Measurements from ENCODE around the gene NCAPD3. TPM values are rescaled to one million over a fixed set of nuclear protein-coding genes. Genes with fewer than 3 reads are reported as not detected.
A peak's percentile ranks its signal among the peaks of the same experiment; 100 is the strongest.
"Not testable (repeated sequence)": the region's sequence is repeated elsewhere in the genome, so short reads cannot be mapped to it uniquely, and the experiment has no call there.

The NCAPD3 gene
- total RNA-seq, 2 experiments from 2014 or later = 98.4 to 102 TPM

- Mint-ChIP-seq H3K36me3 (ENCODE audit: low read depth) (peaks cover 70% of the 10 kb centered on the region), H3K27me3 (no peaks in the 10 kb centered on the region), H3K9me3 (no peaks in the 10 kb centered on the region), H3K4me3 (no peak overlapping the region), H3K4me1 (ENCODE audit: low read depth) (no peaks in the 10 kb centered on the region), H3K27ac (no peak overlapping the region)
- ChIA-PET CTCF (interaction anchor here (0.7 to 3.3 kb wide), 6 partner anchors 11 to 155 kb away, joined by 3 to 14 read pairs (median 3); partner anchors contain the start of gene GLB1L3), POLR2A (no interaction called here)
- TF ChIP-seq CTCF (IDR thresholded peaks at IDR 0.05) = no peak
- ATAC-seq = no peak
- no peak for DNase-seq
- intact Hi-C loops (cut with micrococcal nuclease) = no loop called here
Observed at GRCh38 chr11:134205729-134206128, 18.0 kb downstream of the NCAPD3 start.

- intact Hi-C loops (cut with micrococcal nuclease) = no loop called here
- ChIA-PET CTCF (interaction anchor here (2.3 kb wide), 1 partner anchor 41 kb away, joined by 8 read pairs; no protein-coding TSS in a partner anchor), POLR2A (interaction anchor here (0.7 to 0.8 kb wide), 2 partner anchors 14 to 234 kb away, joined by 4 to 5 read pairs; no protein-coding TSS in a partner anchor)
- no peak overlapping the region for H3K27ac Mint-ChIP-seq
- DNase-seq (no peak), ATAC-seq (no peak)
- no peaks in the 10 kb centered on the region for H3K27me3 Mint-ChIP-seq
- no peak for TF ChIP-seq CTCF (IDR thresholded peaks at IDR 0.05)
- H3K36me3 Mint-ChIP-seq (ENCODE audit: low read depth) = peaks cover 67% of the 10 kb centered on the region
- H3K4me1 Mint-ChIP-seq (ENCODE audit: low read depth) = no peaks in the 10 kb centered on the region
- H3K4me3 Mint-ChIP-seq = no peak overlapping the region
- no peaks in the 10 kb centered on the region for H3K9me3 Mint-ChIP-seq
Observed at GRCh38 chr11:134202661-134203060, 21.1 kb downstream of the NCAPD3 start.

GRCh38 chr11:134200688-134201087, 23.1 kb downstream of the NCAPD3 start:
- Mint-ChIP-seq H3K9me3 (no peaks in the 10 kb centered on the region), H3K27me3 (no peaks in the 10 kb centered on the region), H3K4me3 (no peak overlapping the region), H3K27ac (no peak overlapping the region), H3K4me1 (ENCODE audit: low read depth) (peaks cover 2% of the 10 kb centered on the region), H3K36me3 (ENCODE audit: low read depth) (peaks cover 60% of the 10 kb centered on the region)
- no peak for TF ChIP-seq CTCF (IDR thresholded peaks at IDR 0.05)
- ChIA-PET CTCF (interaction anchor here (1.1 kb wide), 1 partner anchor 8 kb away, joined by 4 read pairs; no protein-coding TSS in a partner anchor), POLR2A (no interaction called here)
- intact Hi-C loops (cut with micrococcal nuclease) = no loop called here
- ATAC-seq = no peak
- DNase-seq = no peak

- H3K9me3 Mint-ChIP-seq = no peaks in the 10 kb centered on the region
- peaks cover 2% of the 10 kb centered on the region for H3K4me1 Mint-ChIP-seq (ENCODE audit: low read depth)
- intact Hi-C loops (cut with micrococcal nuclease) = no loop called here
- ChIA-PET CTCF (interaction anchor here (1.1 to 1.2 kb wide), 2 partner anchors 9 kb away, joined by 4 read pairs; no protein-coding TSS in a partner anchor), POLR2A (interaction anchor here (0.6 to 1.3 kb wide), 2 partner anchors 23 to 43 kb away, joined by 3 read pairs; no protein-coding TSS in a partner anchor)
- peaks cover 55% of the 10 kb centered on the region for H3K36me3 Mint-ChIP-seq (ENCODE audit: low read depth)
- no peak overlapping the region for H3K27ac Mint-ChIP-seq
- DNase-seq = no peak
- H3K27me3 Mint-ChIP-seq = no peaks in the 10 kb centered on the region
- no peak for ATAC-seq
- H3K4me3 Mint-ChIP-seq = no peak overlapping the region
- TF ChIP-seq CTCF (IDR thresholded peaks at IDR 0.05) = no peak
Observed at GRCh38 chr11:134199531-134199930, 24.2 kb downstream of the NCAPD3 start.

GRCh38 chr11:134196756-134197155, 27.0 kb downstream of the NCAPD3 start:
- intact Hi-C loops (cut with micrococcal nuclease) = no loop called here
- DNase-seq (no peak), ATAC-seq (no peak)
- Mint-ChIP-seq H3K27ac (peak overlapping the region; percentile 34), H3K9me3 (no peaks in the 10 kb centered on the region), H3K4me3 (no peak overlapping the region), H3K36me3 (ENCODE audit: low read depth) (peaks cover 55% of the 10 kb centered on the region), H3K4me1 (ENCODE audit: low read depth) (peaks cover 2% of the 10 kb centered on the region), H3K27me3 (no peaks in the 10 kb centered on the region)
- CTCF ChIA-PET = no interaction called here
- no peak for TF ChIP-seq CTCF (IDR thresholded peaks at IDR 0.05)
- POLR2A ChIA-PET = no interaction called here

GRCh38 chr11:134188092-134188491, 35.7 kb downstream of the NCAPD3 start:
- H3K4me3 Mint-ChIP-seq; H3K4me1 Mint-ChIP-seq (ENCODE audit: low read depth); H3K27ac Mint-ChIP-seq; ATAC-seq; H3K9me3 Mint-ChIP-seq; H3K27me3 Mint-ChIP-seq; intact Hi-C loops (cut with micrococcal nuclease): not testable (repeated sequence)
- ChIA-PET POLR2A (interaction anchor here (0.7 to 1.0 kb wide), 2 partner anchors 10 to 36 kb away, joined by 3 to 4 read pairs; partner anchors contain the start of genes NCAPD3 and VPS26B), CTCF (interaction anchor here (1.5 to 1.6 kb wide), 2 partner anchors 19 to 138 kb away, joined by 4 to 5 read pairs; no protein-coding TSS in a partner anchor)
- peaks cover 76% of the 10 kb centered on the region for H3K36me3 Mint-ChIP-seq (ENCODE audit: low read depth)
- peak; percentile 9 for DNase-seq
